ENCODE measurements around the gene SPATA18. TPM values are rescaled to one million over a fixed set of nuclear protein-coding genes. Genes with fewer than 3 reads are reported as not detected.
A peak's percentile ranks its signal among the peaks of the same experiment; 100 is the strongest.

The SPATA18 gene
- total RNA-seq, 1 experiment from 2014 or later, result 23.0 TPM

DNA sequence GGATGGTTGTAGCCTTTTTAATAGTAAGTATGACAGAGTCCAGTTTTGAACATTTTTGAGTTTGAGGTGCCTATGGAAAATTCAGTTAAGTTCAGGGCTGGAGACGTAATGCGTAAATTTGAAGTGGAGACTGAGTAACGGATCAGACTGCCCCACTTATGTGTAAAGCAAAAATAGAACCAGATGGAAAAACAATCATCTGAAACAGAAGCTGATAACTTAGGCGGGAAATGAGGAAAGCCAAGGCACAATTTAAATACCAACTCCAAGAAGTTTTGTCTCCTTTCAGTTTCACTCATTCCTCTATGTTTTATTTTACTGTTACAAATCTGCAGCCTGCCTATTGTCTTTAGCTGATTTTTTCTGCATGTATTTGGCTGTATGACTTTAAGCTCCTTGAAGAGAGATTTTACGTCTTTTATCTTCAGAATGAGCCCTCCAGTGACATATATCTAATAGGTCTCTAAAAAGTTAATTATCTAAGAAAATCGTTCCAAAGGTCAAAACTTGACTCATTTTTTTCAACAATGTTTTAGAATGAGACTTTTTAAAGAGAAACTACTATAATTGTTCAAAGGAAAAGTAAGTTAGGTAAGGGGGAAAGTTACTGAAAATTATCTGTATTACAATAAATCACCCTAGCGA, 14.1 kb upstream of the SPATA18 start:
- intact Hi-C loops (cut with micrococcal nuclease), result no loop called here
- POLR2A ChIA-PET, result interaction anchor here (0.8 to 2.8 kb wide), 5 partner anchors 8 to 193 kb away, joined by 3 to 38 read pairs (median 3); partner anchors contain the start of gene SPATA18
- Mint-ChIP-seq H3K27ac (ENCODE audit: low read depth, unreplicated experiment) (peak overlapping the region; percentile 20), H3K9me3 (ENCODE audit: unreplicated experiment) (no peaks in the 10 kb centered on the region), H3K27me3 (ENCODE audit: insufficient read depth, unreplicated experiment) (peaks cover 10% of the 10 kb centered on the region), H3K4me3 (ENCODE audit: unreplicated experiment) (peak overlapping the region; percentile 83), H3K36me3 (ENCODE audit: insufficient read depth, unreplicated experiment) (peaks cover 6% of the 10 kb centered on the region), H3K4me1 (ENCODE audit: insufficient read depth, unreplicated experiment) (peaks cover 25% of the 10 kb centered on the region)
- TF ChIP-seq, protein P1, sequence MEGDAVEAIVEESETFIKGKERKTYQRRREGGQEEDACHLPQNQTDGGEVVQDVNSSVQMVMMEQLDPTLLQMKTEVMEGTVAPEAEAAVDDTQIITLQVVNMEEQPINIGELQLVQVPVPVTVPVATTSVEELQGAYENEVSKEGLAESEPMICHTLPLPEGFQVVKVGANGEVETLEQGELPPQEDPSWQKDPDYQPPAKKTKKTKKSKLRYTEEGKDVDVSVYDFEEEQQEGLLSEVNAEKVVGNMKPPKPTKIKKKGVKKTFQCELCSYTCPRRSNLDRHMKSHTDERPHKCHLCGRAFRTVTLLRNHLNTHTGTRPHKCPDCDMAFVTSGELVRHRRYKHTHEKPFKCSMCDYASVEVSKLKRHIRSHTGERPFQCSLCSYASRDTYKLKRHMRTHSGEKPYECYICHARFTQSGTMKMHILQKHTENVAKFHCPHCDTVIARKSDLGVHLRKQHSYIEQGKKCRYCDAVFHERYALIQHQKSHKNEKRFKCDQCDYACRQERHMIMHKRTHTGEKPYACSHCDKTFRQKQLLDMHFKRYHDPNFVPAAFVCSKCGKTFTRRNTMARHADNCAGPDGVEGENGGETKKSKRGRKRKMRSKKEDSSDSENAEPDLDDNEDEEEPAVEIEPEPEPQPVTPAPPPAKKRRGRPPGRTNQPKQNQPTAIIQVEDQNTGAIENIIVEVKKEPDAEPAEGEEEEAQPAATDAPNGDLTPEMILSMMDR (IDR thresholded peaks at IDR 0.05; ENCODE audit: unreplicated experiment), result no peak
- no peak for DNase-seq (ENCODE audit: unreplicated experiment)
- BruUV-seq (replicated peaks), result TSS peak; percentile 38
- CTCF ChIA-PET, result interaction anchor here (0.6 to 0.7 kb wide), 2 partner anchors 142 to 165 kb away, joined by 3 to 4 read pairs; no protein-coding TSS in a partner anchor

DNA sequence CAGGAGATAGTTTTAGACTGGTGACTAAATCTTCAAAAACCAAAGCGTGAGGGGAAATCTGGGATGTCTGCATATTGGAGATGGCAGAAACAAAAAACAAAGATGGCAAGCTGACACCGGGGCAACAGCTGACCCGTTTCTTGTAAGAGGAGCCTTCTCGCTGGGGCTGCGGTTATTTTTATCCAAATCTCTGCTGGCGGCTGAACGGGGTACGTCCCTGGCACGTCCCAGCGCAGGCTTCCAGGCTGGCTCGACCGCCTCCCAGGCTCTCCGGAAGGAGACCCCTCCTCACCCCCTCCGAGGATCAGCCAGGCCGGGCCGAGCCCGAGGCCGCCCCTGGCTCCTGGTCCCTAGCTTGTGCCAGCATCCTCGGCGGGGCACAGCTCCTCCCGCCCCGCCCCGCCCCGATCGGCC, 13.4 kb upstream of the SPATA18 start:
- H3K27ac Mint-ChIP-seq (ENCODE audit: low read depth, unreplicated experiment), result peak overlapping the region; percentile 20
- peak; percentile 36 for DNase-seq (ENCODE audit: unreplicated experiment)
- TF ChIP-seq, protein P1 (IDR thresholded peaks at IDR 0.05; ENCODE audit: unreplicated experiment), result no peak
- intact Hi-C loops (cut with micrococcal nuclease), result loop anchor here (1.0 kb wide), 1 partner anchor 44 kb away; no protein-coding TSS in a partner anchor
- H3K9me3 Mint-ChIP-seq (ENCODE audit: unreplicated experiment), result no peaks in the 10 kb centered on the region
- peaks cover 17% of the 10 kb centered on the region for H3K27me3 Mint-ChIP-seq (ENCODE audit: insufficient read depth, unreplicated experiment)
- no TSS peak for BruUV-seq (replicated peaks)
- peak overlapping the region; percentile 83 for H3K4me3 Mint-ChIP-seq (ENCODE audit: unreplicated experiment)
- POLR2A ChIA-PET, result interaction anchor here (1.0 to 2.8 kb wide), 4 partner anchors 8 to 193 kb away, joined by 3 to 38 read pairs (median 4); partner anchors contain the start of gene SPATA18
- H3K36me3 Mint-ChIP-seq (ENCODE audit: insufficient read depth, unreplicated experiment), result peaks cover 6% of the 10 kb centered on the region
- CTCF ChIA-PET, result no interaction called here
- peaks cover 25% of the 10 kb centered on the region for H3K4me1 Mint-ChIP-seq (ENCODE audit: insufficient read depth, unreplicated experiment)

DNA sequence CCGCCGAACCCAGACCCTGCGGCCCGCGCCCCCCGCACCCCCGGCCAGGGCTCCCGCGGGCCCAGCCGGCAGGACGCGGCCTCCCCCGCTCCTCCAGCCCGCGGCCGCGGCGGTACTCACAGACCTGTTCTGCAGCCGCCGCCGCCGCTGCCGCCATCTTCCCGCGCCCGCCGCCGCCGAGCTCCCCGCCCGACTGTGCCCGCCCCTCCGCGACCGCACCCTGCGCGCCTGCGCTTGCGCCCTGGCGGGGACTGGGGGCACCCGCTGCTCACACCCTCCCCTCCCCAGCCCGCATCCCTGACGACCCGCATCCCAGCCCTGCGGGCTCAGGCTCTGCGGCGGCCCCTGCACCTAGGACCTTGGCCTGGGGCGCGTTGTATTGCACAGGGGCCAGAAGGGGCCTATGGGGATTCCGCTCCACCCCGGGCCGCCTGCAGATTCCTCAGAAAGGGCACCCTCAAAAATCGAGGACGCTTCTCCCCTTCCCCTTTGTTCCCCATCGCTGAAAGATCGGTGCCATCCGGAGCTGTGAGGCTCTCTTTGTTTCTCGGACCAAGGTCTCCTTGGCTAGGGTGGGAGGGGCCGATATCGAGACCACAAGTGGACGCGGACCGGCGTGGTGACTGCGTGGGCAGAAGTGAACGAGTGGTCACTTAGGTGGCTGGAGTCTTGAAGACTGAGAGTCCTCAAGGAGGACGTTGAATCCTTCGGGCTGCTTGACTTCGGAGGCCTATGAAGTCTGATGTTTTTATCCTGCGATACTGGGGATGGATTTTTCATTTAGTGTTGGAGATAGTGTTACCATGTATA, 12.8 kb upstream of the SPATA18 start, which contains the start of gene SGCB:
Gene SGCB (minus strand): TSS at position 197 of the 810 bp plus-strand sequence. CDS start 40 bp downstream, at position 157.
- peaks cover 22% of the 10 kb centered on the region for H3K27me3 Mint-ChIP-seq (ENCODE audit: insufficient read depth, unreplicated experiment)
- ChIA-PET POLR2A (interaction anchor here (0.7 to 2.8 kb wide), 5 partner anchors 8 to 194 kb away, joined by 3 to 38 read pairs (median 3); partner anchors contain the start of gene SPATA18), CTCF (interaction anchor here (0.7 kb wide), 2 partner anchors 205 to 523 kb away, joined by 3 read pairs; no protein-coding TSS in a partner anchor)
- peak; percentile 35 for DNase-seq (ENCODE audit: unreplicated experiment)
- intact Hi-C loops (cut with micrococcal nuclease), result loop anchor here (1.0 kb wide), 1 partner anchor 43 kb away; no protein-coding TSS in a partner anchor
- H3K27ac Mint-ChIP-seq (ENCODE audit: low read depth, unreplicated experiment), result peak within 1 kb of the TSS; percentile 20
- H3K36me3 Mint-ChIP-seq (ENCODE audit: insufficient read depth, unreplicated experiment), result peaks cover 6% of the 10 kb centered on the region
- H3K4me1 Mint-ChIP-seq (ENCODE audit: insufficient read depth, unreplicated experiment), result peaks cover 25% of the 10 kb centered on the region
- no TSS peak for BruUV-seq (replicated peaks)
- TF ChIP-seq, protein P1 (IDR thresholded peaks at IDR 0.05; ENCODE audit: unreplicated experiment), result no peak
- peak within 1 kb of the TSS; percentile 83 for H3K4me3 Mint-ChIP-seq (ENCODE audit: unreplicated experiment)
- H3K9me3 Mint-ChIP-seq (ENCODE audit: unreplicated experiment), result no peaks in the 10 kb centered on the region

DNA sequence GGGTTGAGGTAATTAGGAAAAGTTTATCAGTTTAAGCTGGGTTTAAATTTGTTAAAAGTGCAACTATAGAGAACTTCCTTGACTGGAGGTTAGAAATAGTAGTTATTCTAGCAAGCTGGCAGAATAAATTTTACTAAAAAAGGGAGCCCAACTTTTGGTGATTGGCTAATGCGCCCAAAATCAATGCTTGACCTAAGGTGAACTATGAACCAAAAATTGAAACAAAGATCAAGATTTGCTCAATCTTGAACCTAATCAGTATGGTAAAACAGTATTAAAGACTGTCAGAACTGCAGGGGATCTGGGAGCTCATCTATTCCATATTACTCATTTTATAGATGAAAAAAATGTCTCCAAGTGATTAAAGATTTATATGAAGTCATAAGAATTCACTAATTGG, 6.1 kb upstream of the SPATA18 start:
- BruUV-seq (replicated peaks), result no TSS peak
- H3K36me3 Mint-ChIP-seq (ENCODE audit: insufficient read depth, unreplicated experiment), result no peaks in the 10 kb centered on the region
- no peak overlapping the region for H3K27ac Mint-ChIP-seq (ENCODE audit: low read depth, unreplicated experiment)
- CTCF ChIA-PET, result no interaction called here
- no peaks in the 10 kb centered on the region for H3K4me1 Mint-ChIP-seq (ENCODE audit: insufficient read depth, unreplicated experiment)
- POLR2A ChIA-PET, result no interaction called here
- DNase-seq (ENCODE audit: unreplicated experiment), result no peak
- intact Hi-C loops (cut with micrococcal nuclease), result no loop called here
- TF ChIP-seq, protein P1 (IDR thresholded peaks at IDR 0.05; ENCODE audit: unreplicated experiment), result no peak
- no peaks in the 10 kb centered on the region for H3K9me3 Mint-ChIP-seq (ENCODE audit: unreplicated experiment)
- peaks cover 22% of the 10 kb centered on the region for H3K27me3 Mint-ChIP-seq (ENCODE audit: insufficient read depth, unreplicated experiment)
- H3K4me3 Mint-ChIP-seq (ENCODE audit: unreplicated experiment), result no peak overlapping the region
